Upper lobe of left lung (tissue), 6 donors: ENCODE measurements around the gene LRRC53. TPM values are rescaled to one million over a fixed set of nuclear protein-coding genes. Genes with fewer than 3 reads are reported as not detected.

Source experiments
- ATAC-seq, 2 donors: fragments of 200-7000 bp; cut with Tn5 transposase; one replicate each; pipeline ENCODE4 v1.9.1; 2022; ENCODE audit warnings: mild to moderate bottlenecking in 2 of 2, moderate library complexity in 2 of 2; ENCODE audit not compliant: low FRiP score in 2 of 2
- DNase-seq, 2 donors: peaks; one replicate each; pipeline ENCODE4 v3.0.0-alpha.2; 2019 to 2020
- H3K27ac ChIP-seq, 4 donors: fragments of 200-600 bp; sonication (generic); one replicate each; pipeline ENCODE4 v1.5.1; 2016 to 2019
- H3K27me3 ChIP-seq, 4 donors: fragments of 200-600 bp; sonication (generic); one replicate each; pipeline ENCODE4 v1.5.1; 2017 to 2019
- H3K36me3 ChIP-seq, 4 donors: fragments of 200-600 bp; sonication (generic); one replicate each; pipeline ENCODE4 v1.5.1; 2016 to 2019
- H3K4me1 ChIP-seq, 4 donors: fragments of 200-600 bp; sonication (generic); one replicate each; pipeline ENCODE4 v1.5.1; 2018 to 2019
- H3K4me3 ChIP-seq, 4 donors: fragments of 200-600 bp; sonication (generic); one replicate each; pipeline ENCODE4 v1.5.1; 2017 to 2019; ENCODE audit warnings: mild to moderate bottlenecking in 2 of 4, moderate library complexity in 1 of 4
- H3K9me3 ChIP-seq, 4 donors: fragments of 200-600 bp; sonication (generic); one replicate each; pipeline ENCODE4 v1.5.1; 2018 to 2019
- EP300 ChIP-seq, 4 donors: sonication (generic); formaldehyde crosslinking; IDR thresholded peaks; one replicate each; pipeline ENCODE4 v1.5.1; 2017; ENCODE audit warnings: antibody characterized with exemption in 4 of 4, control low read depth in 2 of 4
- POLR2A ChIP-seq, 4 donors: fragments of 450-650 bp; IDR thresholded peaks; one replicate each; pipeline ENCODE4 v1.5.1; 2016 to 2017; ENCODE audit warnings: antibody characterized with exemption in 4 of 4, mild to moderate bottlenecking in 2 of 4
- POLR2AphosphoS5 ChIP-seq, 2 donors: sonication (generic); formaldehyde crosslinking; IDR thresholded peaks; one replicate each; pipeline ENCODE4 v1.5.1; 2017; ENCODE audit warnings: antibody characterized with exemption in 2 of 2
- WGBS, 2 donors: methylation state at CpG; one replicate each; pipeline ENCODE4 v1.1.5; 2017 to 2018; 5-methylcytosine and 5-hydroxymethylcytosine counted together
- total RNA-seq, 6 donors: library from RNA; depleted of rRNA in 4 of 6; stranded (reverse); fragments of >200 nt in 4 of 6; gene quantifications; one replicate each; pipeline versions ENCODE4 v1.1.0 to v1.2.1, GENCODE V29; 2016 to 2021
- TF ChIP-seq, protein P1 (sequence below), 6 experiments: fragments of 450-650 bp in 4 of 6; fragments of 200-600 bp in 2 of 6; sonication (generic) in 2 of 6; IDR thresholded peaks; one replicate each; pipeline ENCODE4 v1.5.1; 2016 to 2019; ENCODE audit warnings: antibody characterized with exemption in 6 of 6
- donor health status: DM: no; HTN: no; CAD: no; lungs with moderate emphysema.
- donor health status: DM: no; HTN: yes; CAD: no; lungs with severe emphysema.

Gene LRRC53
- total RNA-seq, 6 donors from 2014 or later = not detected

DNA sequence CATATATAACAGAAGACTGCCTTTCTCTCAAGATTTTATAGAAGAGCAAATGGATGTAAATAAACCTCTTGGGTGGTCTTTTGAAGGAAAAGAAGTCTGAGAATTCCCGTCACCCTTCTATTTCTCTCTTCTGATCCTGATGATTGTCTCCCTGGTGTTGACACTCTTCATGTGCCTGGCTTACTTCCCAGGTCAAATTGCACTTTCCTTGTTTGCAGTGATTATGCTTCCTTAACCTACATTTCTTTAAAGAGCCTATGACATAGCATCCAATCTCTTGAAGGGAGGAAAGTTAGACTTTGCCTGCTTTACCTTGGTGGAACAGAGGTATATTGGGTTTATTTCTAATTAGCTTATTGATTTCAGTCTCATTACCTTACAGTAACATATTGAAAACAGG is 80.1 kb downstream of the LRRC53 start:
- 0 to 3% methylated on average over 1 of the region's 1 CpG for WGBS, 2 donors
- H3K9me3 ChIP-seq = no peaks in the 10 kb centered on the region
- no peaks in the 10 kb centered on the region for H3K4me1 ChIP-seq
- ATAC-seq = no peak
- H3K27ac ChIP-seq = no peak overlapping the region
- no peak for DNase-seq
- no peaks in the 10 kb centered on the region for H3K27me3 ChIP-seq
- H3K4me3 ChIP-seq = no peak overlapping the region
- no peaks in the 10 kb centered on the region for H3K36me3 ChIP-seq
- TF ChIP-seq POLR2AphosphoS5 (IDR thresholded peaks at IDR 0.05) = no peak
- TF ChIP-seq EP300 (IDR thresholded peaks at IDR 0.05) = no peak
- TF ChIP-seq, protein P1, sequence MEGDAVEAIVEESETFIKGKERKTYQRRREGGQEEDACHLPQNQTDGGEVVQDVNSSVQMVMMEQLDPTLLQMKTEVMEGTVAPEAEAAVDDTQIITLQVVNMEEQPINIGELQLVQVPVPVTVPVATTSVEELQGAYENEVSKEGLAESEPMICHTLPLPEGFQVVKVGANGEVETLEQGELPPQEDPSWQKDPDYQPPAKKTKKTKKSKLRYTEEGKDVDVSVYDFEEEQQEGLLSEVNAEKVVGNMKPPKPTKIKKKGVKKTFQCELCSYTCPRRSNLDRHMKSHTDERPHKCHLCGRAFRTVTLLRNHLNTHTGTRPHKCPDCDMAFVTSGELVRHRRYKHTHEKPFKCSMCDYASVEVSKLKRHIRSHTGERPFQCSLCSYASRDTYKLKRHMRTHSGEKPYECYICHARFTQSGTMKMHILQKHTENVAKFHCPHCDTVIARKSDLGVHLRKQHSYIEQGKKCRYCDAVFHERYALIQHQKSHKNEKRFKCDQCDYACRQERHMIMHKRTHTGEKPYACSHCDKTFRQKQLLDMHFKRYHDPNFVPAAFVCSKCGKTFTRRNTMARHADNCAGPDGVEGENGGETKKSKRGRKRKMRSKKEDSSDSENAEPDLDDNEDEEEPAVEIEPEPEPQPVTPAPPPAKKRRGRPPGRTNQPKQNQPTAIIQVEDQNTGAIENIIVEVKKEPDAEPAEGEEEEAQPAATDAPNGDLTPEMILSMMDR (IDR thresholded peaks at IDR 0.05) = no peak
- no peak for TF ChIP-seq POLR2A (IDR thresholded peaks at IDR 0.05)

DNA sequence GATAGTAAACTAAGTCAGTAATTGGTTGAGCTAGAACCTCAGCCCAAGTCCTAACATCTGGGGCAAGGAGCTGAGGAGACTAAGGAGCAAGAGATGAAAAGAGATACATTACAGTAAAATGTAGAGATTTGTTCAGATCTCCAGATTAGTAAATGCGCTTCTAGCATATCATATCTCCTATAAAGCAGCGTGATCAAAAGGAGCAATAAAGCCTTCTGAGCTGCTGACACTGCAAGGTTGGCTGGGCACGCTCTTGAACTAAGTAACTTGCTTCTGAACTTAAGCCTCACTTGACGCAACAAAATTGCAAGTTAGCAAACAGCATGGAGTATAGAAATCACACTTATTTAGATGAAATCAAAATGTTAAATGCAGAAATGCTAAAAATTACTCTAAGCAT is 80.9 kb downstream of the LRRC53 start:
- no peak overlapping the region for H3K4me3 ChIP-seq
- no peak overlapping the region for H3K27ac ChIP-seq
- no peaks in the 10 kb centered on the region for H3K4me1 ChIP-seq
- no peak for DNase-seq
- H3K9me3 ChIP-seq = no peaks in the 10 kb centered on the region
- no peaks in the 10 kb centered on the region for H3K27me3 ChIP-seq
- 73 to 74% methylated on average over 4 of the region's 4 CpGs for WGBS, 2 donors
- TF ChIP-seq EP300 (IDR thresholded peaks at IDR 0.05) = no peak
- no peak for ATAC-seq
- no peaks in the 10 kb centered on the region for H3K36me3 ChIP-seq

DNA sequence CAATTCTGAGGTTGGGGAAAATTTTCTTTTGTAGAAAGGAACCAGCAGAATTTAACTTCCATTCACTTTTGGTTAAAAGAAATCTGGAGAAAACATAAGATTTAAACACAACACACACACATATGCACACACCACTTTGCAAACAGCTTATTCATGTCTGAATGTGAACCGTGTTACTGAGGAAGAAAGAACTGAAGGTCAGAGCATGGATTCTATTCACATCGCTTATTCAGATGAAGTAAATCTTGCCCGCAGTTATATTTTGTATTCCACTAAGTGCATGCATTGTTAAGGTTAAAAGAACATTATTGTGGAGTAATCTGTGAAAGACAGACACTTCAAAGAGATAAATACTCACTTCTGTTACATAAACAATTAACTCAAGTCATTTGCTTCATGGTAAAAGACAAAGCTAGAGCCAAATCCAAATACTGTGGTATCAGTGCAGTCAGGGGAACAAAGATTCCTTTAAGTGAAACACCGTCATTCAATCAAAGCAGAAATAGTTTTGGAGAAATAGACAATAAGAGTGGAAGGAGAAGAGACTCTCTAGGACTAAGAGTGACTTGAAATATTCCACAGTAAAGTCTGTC is 82.0 kb downstream of the LRRC53 start:
- no peaks in the 10 kb centered on the region for H3K9me3 ChIP-seq
- no peaks in the 10 kb centered on the region for H3K36me3 ChIP-seq
- H3K4me3 ChIP-seq = no peak overlapping the region
- no peaks in the 10 kb centered on the region for H3K27me3 ChIP-seq
- no peak overlapping the region for H3K27ac ChIP-seq
- ATAC-seq = no peak
- TF ChIP-seq EP300 (IDR thresholded peaks at IDR 0.05) (no peak), POLR2A (IDR thresholded peaks at IDR 0.05) (no peak), POLR2AphosphoS5 (IDR thresholded peaks at IDR 0.05) (no peak)
- TF ChIP-seq, protein P1 (IDR thresholded peaks at IDR 0.05) = no peak
- H3K4me1 ChIP-seq = no peaks in the 10 kb centered on the region
- no peak for DNase-seq
- 74 to 78% methylated on average over 4 of the region's 4 CpGs for WGBS, 2 donors

DNA sequence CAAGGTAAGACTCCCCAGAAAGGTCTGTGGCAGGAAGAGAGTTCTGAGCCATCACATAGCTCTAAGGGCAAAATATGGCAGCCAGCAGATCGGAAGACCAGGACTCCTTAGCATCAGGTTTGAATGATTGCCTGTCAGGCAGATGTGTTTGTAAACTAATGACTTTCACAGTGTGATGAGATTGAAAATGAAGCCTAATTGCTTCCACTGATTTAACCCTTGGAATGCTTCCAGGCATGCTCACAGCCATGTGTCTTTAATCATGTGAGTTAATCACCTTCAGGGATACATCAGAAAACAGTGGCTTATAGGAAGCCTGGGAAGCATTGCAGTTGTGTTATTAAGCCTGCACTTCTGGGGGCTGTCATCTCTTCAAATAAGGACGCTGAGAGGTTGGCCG is 82.8 kb downstream of the LRRC53 start:
- Histone ChIP-seq H3K27ac (no peak overlapping the region), H3K9me3 (no peaks in the 10 kb centered on the region), H3K36me3 (no peaks in the 10 kb centered on the region), H3K27me3 (no peaks in the 10 kb centered on the region), H3K4me3 (no peak overlapping the region), H3K4me1 (no peaks in the 10 kb centered on the region)
- ATAC-seq (no peak), DNase-seq (no peak)
- WGBS, 2 donors = 57 to 72% methylated on average over 3 of the region's 3 CpGs
- TF ChIP-seq, protein P1 (IDR thresholded peaks at IDR 0.05) = no peak
- TF ChIP-seq POLR2A (IDR thresholded peaks at IDR 0.05) = no peak
- no peak for TF ChIP-seq POLR2AphosphoS5 (IDR thresholded peaks at IDR 0.05)
- no peak for TF ChIP-seq EP300 (IDR thresholded peaks at IDR 0.05)

DNA sequence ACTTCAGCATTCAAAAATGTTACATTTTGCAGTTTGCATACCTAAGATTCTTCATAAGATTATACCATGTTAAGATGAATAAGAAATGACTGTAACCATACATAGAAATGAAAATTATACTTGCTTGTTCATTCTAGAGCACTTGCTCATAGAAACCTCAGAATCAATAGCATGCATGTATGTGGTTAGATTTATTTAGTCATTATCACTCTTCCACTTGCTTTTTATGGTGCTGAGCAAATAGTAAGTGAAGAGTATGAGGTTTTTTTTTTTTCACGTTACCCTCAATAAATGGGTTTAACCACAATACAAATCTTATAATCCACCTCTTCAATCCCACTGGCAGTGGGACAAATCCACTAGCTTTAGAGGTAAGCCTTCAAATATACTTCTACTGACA is 84.7 kb downstream of the LRRC53 start:
- ATAC-seq = no peak
- Histone ChIP-seq H3K27me3 (no peaks in the 10 kb centered on the region), H3K4me1 (no peaks in the 10 kb centered on the region), H3K9me3 (no peaks in the 10 kb centered on the region), H3K36me3 (no peaks in the 10 kb centered on the region), H3K4me3 (no peak overlapping the region), H3K27ac (no peak overlapping the region)
- WGBS, 2 donors = 67 to 69% methylated on average over 1 of the region's 1 CpG
- DNase-seq = no peak
- TF ChIP-seq, protein P1 (IDR thresholded peaks at IDR 0.05) = no peak
- TF ChIP-seq POLR2AphosphoS5 (IDR thresholded peaks at IDR 0.05) (no peak), EP300 (IDR thresholded peaks at IDR 0.05) (no peak), POLR2A (IDR thresholded peaks at IDR 0.05) (no peak)
